ENCODE measurements around the gene RGS13. TPM values are rescaled to one million over a fixed set of nuclear protein-coding genes. Genes with fewer than 3 reads are reported as not detected.
"Not testable (repeated sequence)": the region's sequence is repeated elsewhere in the genome, so short reads cannot be mapped to it uniquely, and the experiment has no call there.

Gene RGS13
- total RNA-seq, 3 donors from 2014 or later = 0.29 to 3.2 (median 0.33) TPM

- H3K9me3 ChIP-seq = no peaks in the 10 kb centered on the region
- H3K4me3 ChIP-seq = no peak overlapping the region
- H3K4me1 ChIP-seq = no peaks in the 10 kb centered on the region
- no peaks in the 10 kb centered on the region for H3K27me3 ChIP-seq
- DNase-seq (ENCODE audit: low spot score in 2 of 2) = no peak
- intact Hi-C loops (cut with DNase I; ENCODE audit: low total_unique reads) = no loop called here
- TF ChIP-seq POLR2A (IDR thresholded peaks at IDR 0.05) (no peak), POLR2AphosphoS5 (IDR thresholded peaks at IDR 0.05) (no peak), CTCF (IDR thresholded peaks at IDR 0.05) (no peak)
- H3K27ac ChIP-seq = no peak overlapping the region
- no peaks in the 10 kb centered on the region for H3K36me3 ChIP-seq
These were observed 46.4 kb downstream of the RGS13 start for GRCh38 chr1:192682335-192682734.

DNA sequence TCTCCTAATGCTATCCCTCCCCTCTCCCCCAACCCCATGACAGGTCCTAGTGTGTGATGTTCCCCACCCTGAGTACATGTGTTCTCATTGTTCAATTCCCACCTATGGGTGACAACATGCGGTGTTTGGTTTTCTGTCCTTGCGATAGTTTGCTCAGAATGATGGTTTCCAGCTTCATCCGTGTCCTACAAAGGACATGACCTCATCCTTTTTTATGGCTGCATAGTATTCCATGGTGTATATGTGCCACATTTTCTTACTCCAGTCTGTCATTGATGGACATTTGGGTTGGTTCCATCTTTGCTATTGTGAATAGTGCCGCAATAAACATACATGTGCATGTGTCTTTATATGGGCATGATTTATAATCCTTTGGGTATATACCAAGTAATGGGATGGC, 47.1 kb downstream of the RGS13 start:
- DNase-seq (ENCODE audit: low spot score in 2 of 2); H3K4me3 ChIP-seq; H3K27me3 ChIP-seq; H3K36me3 ChIP-seq; H3K27ac ChIP-seq; intact Hi-C loops (cut with DNase I; ENCODE audit: low total_unique reads); H3K9me3 ChIP-seq; H3K4me1 ChIP-seq: not testable (repeated sequence)

DNA sequence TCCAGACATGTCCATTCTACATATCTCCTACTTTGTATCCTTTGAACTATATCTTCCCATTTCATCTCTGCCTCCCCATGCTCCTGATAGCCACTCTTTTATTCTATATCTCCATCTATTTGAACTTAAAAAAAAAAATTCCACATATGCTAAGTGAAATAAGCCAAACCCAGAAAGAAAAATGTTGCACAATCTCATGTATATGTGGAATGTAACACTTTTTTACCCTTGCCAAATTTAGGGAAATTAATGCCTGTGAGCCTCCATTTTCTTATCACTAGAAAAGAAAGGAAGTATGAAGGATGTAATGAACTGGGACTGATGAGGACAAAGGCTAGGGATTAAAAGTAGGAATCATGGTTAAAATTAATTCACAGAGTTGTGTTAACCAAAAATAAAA, 53.5 kb downstream of the RGS13 start:
- no peak overlapping the region for H3K4me3 ChIP-seq

GRCh38 chr1:192691041-192691440, 55.1 kb downstream of the RGS13 start:
- H3K9me3 ChIP-seq = no peaks in the 10 kb centered on the region
- no peak for TF ChIP-seq POLR2A (IDR thresholded peaks at IDR 0.05)
- TF ChIP-seq POLR2AphosphoS5 (IDR thresholded peaks at IDR 0.05) = no peak
- no peak for TF ChIP-seq CTCF (IDR thresholded peaks at IDR 0.05)
- H3K4me3 ChIP-seq = no peak overlapping the region
- no peak overlapping the region for H3K27ac ChIP-seq
- H3K4me1 ChIP-seq = no peaks in the 10 kb centered on the region
- no peak for DNase-seq (ENCODE audit: low spot score in 2 of 2)
- no peaks in the 10 kb centered on the region for H3K36me3 ChIP-seq
- no peaks in the 10 kb centered on the region for H3K27me3 ChIP-seq
- intact Hi-C loops (cut with DNase I; ENCODE audit: low total_unique reads) = no loop called here

More for the DNA sequence above, 53.5 kb downstream of the RGS13 start:
- DNase-seq (ENCODE audit: low spot score in 2 of 2) = no peak
- Histone ChIP-seq H3K4me1 (no peaks in the 10 kb centered on the region), H3K36me3 (no peaks in the 10 kb centered on the region), H3K27me3 (no peaks in the 10 kb centered on the region), H3K9me3 (no peaks in the 10 kb centered on the region), H3K27ac (no peak overlapping the region)
- no peak for TF ChIP-seq POLR2A (IDR thresholded peaks at IDR 0.05)
- no peak for TF ChIP-seq CTCF (IDR thresholded peaks at IDR 0.05)
- TF ChIP-seq POLR2AphosphoS5 (IDR thresholded peaks at IDR 0.05) = no peak
- intact Hi-C loops (cut with DNase I; ENCODE audit: low total_unique reads) = no loop called here

DNA sequence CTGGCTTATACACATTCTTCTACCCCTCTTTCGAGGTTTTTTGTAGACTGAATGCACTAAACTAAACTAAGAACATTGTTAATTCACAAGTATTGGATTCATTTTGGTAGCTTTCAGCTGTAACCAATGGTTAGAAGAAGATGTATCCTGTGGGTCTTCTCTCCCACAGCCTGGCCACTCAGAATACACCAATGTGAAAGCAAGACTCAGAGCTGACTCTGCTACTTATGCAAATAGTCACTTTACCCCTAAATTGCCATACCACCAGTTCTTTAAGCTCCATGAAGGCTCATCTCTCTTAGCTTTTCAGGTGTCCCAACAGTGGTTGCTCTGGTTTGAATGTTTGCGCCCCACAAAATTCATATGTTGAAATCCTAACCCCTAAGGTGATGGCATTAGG, 60.1 kb downstream of the RGS13 start:
- intact Hi-C loops (cut with DNase I; ENCODE audit: low total_unique reads) = no loop called here
- no peak for DNase-seq (ENCODE audit: low spot score in 2 of 2)
- Histone ChIP-seq H3K4me3 (no peak overlapping the region), H3K36me3 (no peaks in the 10 kb centered on the region), H3K27ac (no peak overlapping the region), H3K9me3 (no peaks in the 10 kb centered on the region), H3K4me1 (no peaks in the 10 kb centered on the region), H3K27me3 (no peaks in the 10 kb centered on the region)
- TF ChIP-seq CTCF (IDR thresholded peaks at IDR 0.05) (no peak), POLR2A (IDR thresholded peaks at IDR 0.05) (no peak), POLR2AphosphoS5 (IDR thresholded peaks at IDR 0.05) (no peak)

DNA sequence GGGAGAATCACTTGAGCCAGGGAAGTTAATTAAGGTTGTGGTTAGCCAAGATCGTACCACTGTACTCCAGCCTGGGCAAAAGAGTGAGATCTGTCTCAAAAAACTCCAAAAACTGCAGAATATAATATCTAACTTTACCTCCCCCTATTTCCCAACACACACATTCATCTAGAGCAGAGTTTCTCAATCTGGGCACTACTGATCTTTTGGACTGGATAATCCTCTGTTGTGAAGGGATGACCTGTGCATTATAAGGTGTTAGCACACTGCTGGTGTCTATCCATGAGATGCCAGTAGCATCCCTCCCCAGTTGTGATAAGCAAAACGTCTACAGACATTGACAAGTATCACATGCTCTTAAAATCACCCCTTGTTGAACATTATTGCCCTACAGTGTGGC, 61.8 kb downstream of the RGS13 start:
- Histone ChIP-seq H3K36me3 (no peaks in the 10 kb centered on the region), H3K27ac (no peak overlapping the region), H3K27me3 (no peaks in the 10 kb centered on the region), H3K9me3 (no peaks in the 10 kb centered on the region), H3K4me1 (peaks cover 0 to 4% of the 10 kb centered on the region in 2 donors), H3K4me3 (no peak overlapping the region)
- no peak for DNase-seq (ENCODE audit: low spot score in 2 of 2)
- intact Hi-C loops (cut with DNase I; ENCODE audit: low total_unique reads) = no loop called here
- no peak for TF ChIP-seq CTCF (IDR thresholded peaks at IDR 0.05)
